SKM-1 (cell line): ENCODE measurements around the gene SAG.

Experiments
- DNase-seq: peaks from one replicate; lab custom pipeline; 2025; ENCODE audit not compliant: unreplicated experiment; lab: John Stamatoyannopoulos, UW

The SAG gene

GRCh38 chr2:233375490-233376314, 68.1 kb downstream of the SAG start:
- no peak for DNase-seq

DNA sequence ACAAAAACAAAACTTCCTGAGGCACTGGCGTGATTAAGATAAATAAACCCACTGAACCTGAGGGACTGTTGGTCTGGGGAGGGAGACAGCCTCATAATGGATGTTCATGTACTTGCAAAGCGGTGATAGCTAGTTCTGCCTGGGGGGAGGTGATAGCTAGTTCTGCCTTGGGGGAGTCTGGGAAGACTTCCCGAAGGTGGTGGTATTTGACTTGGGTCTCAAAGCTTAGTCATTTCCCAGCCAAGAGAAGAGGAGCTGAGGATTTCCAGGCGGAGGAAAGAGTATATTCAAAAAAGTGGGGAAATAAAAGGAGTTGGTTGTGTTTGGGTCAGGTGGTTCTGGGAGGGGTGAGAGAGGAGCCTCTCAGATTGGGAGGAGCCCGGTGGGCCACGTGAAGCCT, 71.4 kb downstream of the SAG start:
- DNase-seq = no peak

GRCh38 chr2:233379441-233379840, 71.8 kb downstream of the SAG start:
- no peak for DNase-seq

DNA sequence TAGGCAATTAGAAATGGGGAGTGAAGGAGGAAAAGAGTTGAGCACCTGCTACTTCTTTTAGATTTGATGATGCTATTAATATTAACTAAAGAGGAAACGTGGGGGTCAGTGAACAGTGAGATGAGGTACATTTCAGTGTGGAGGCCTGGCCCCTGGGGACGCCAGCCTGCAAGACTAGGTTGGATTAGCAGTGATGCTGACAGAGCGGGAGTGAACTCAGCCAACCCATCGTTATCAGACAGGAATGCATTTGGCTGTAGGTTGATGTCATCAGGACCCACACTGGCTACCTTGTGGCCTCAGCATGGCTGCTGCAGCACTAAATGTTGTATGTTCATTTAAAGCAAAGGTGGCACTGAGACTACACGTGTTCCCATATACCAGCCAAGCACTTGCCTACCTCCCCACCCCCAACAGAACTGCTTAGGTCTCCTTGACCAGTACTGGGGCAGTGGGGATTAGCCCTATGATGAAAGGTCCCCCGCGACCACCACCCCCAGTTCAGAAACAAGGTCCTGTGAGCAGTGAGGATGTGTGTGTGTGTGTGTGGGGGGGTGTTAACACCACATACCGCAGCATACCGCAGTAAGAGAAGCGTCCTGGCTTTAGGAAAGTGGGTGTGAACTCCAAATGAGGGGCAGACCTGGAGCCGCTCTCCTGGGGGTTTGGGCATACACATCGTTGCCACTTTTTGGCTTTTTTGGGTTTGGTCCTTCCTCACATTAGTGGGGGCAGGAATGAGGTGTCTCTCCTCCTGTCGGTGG, 72.7 kb downstream of the SAG start:
- no peak for DNase-seq

DNA sequence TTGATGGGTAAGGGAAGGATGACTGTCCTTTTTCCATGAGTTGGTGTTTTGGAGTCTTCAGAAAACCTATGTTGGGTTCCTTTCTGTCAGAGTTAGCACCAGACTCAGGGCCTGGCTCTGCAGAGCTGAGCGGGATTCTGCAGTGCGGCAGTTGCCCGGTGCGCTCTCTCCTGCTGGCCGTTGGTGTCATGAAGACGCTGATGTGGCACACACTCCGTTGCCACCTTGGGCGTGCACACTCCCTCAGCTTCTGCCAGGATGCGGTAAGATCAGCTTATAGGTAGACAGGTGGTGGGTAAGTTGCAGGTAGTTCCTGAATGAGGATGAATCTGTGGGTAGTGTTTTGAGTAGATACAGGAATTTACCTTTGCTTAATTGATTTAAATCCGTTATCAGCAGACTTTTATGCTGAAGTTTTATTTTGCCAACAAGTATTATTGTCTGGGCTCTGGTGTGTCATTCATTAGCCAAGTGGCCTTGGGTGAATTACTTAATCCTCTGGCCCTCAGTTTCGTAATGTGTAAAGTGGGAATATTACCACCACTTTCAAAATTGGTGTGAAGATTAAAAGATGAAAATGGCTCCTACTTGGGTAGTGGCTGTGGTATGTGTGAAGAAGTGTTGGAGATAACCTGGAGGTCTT, 73.5 kb downstream of the SAG start:
- no peak for DNase-seq

GRCh38 chr2:233381638-233381995, 74.0 kb downstream of the SAG start:
- no peak for DNase-seq

GRCh38 chr2:233384015-233384414, 76.4 kb downstream of the SAG start:
- no peak for DNase-seq

DNA sequence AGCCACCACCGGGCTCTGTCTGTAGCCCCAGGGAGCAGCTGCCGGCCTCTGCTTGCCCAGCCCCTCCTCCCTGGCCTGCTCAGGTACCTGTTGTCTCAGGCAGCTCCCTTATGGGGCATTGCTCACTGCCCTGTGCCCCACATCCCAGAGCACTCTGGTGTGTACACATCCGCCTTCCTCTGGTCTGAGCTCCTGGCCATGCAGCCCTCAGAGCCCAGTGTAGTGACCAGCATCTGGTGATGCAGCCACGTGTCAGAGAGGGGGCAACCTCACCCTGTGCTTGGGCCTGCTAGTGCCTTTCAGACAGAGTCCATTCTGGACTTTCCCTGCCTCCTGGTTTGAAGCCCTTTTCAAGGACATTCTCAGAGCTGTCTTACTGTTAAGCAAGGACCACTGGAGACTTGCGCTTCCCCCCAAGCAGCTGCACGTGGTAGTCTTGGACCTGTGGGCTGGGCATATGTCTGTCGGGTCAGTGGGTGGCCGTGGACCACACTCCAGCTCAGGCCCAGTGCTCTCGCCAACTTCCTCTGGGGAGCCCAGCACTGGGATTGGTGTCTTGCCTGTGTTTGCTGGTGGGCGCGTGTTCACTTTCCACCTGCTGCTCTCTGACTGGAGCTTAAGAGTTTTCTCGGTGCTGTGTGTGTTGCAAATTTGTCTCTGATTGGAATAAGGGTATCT, 77.3 kb downstream of the SAG start:
- DNase-seq = no peak

DNA sequence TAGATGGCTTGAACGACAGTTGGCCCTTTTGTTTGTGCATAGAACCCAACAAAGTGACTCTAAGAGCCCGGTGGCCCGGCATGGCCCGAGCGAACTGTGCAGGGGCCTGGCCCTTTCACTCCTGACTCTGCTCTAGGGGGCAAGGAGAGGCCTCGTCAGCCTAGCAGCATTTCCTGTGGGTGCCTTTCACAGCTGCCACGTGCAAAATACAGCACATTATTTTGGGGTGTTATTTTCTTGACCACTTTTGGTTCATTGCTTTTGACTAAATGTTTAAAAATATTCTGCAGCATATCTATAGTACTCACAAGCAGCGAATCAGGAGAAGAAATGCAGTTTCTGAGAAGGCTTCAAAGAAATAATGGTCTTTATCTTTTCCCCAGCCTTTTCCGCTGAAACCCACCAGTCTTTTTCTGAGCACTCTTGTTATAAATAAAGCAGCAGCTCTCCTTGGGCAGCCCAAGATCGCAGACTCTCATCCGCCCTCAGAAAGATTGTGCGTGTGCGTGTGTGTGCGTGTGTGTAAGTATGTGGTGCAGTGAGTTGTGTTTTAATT, 78.0 kb downstream of the SAG start:
- DNase-seq = no peak

DNA sequence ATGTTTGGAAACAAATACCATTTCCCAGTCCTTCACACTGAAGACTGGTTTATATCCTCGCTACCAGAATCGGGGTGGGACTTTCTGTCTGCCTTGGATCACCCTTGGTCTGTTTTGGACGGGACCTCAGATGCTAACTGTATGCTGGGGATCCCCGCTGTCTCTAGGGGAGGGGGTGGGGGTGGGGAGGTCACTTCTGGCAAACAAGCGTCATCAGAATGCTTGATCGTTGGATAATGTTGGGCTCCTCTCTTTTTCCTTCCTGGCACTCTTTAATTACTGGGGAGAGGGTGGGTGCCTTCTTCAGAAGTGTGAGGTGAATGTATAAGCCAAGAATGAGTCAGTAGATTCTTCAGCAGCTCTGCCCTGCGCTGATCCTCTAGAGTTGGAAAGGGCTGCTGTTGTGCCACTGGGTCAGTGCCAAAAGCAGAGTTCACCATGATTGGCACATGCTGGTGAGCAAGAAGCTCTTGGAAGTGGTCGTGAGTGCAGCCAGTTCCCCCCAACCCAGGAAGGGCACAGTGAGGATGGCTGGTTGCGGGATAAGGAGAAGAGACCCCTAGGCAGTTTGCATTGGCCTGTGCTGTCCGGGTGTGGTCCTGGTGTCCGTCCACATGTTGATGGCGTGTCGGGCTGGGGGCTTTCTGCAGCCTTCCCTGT, 78.9 kb downstream of the SAG start:
- no peak for DNase-seq

GRCh38 chr2:233387225-233387624, 79.6 kb downstream of the SAG start:
- DNase-seq = no peak

DNA sequence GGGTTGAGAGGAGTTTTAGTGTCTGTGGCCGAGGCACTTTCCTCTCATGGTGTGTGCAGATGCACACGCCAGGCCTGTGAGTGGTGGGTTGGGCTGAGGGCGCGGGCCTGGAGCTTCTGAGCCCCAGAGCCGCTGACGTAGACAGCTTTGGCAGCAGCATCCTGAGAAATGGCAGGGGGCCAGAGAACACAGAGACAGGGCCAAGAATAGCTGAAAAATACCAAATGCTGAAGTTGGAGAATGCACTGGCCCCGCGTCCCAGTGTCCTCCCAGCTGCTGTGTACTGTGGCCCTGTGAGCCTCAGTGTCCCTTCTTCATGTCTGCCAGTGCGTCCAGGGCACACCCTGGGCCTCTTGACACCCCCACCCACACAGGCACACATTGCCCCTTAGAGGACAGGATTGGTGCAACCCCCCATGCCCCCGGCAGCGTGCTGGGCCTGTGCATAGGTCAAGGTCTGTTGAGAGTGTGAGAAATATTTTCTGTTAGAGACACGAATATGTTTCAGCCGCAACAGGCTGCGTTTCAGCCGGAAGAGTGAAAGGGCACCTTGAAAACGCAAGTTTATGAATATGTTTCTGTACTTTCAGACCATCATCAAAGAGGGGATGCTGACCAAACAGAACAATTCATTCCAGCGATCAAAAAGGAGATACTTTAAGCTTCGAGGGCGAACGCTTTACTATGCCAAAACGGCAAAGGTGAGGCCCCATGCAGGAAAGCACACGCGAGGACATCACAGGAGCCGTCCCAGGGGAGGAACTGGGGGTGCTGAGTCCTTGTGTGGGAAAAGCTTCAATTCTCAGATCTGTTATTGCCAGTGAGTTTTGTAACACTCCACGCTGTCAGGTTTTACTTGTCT, 80.3 kb downstream of the SAG start:
- DNase-seq = no peak

GRCh38 chr2:233389601-233390125, 82.0 kb downstream of the SAG start:
- no peak for DNase-seq

DNA sequence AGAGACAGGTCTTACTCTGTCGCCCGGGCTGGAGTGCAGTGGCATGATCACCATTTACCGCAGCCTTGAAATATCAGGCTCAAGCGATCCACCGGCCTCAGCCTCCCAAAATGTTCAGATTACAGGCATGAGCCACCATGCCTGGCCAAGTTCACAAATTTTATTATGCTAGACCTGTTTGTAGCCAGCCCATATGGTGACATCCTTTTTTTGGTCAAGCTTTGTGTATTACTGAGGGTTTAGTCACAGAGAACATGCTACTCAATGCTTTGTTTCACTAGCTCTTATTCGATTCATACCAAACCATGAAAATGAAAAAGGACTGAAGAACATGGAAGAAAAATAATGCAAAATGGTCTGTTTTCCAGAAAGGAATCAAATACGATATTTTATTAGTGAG, 88.1 kb downstream of the SAG start:
- no peak for DNase-seq
